ENCODE results near the gene RTRAF. TPM values are rescaled to one million over a fixed set of nuclear protein-coding genes. Genes with fewer than 3 reads are reported as not detected.

The RTRAF gene
- total RNA-seq, 1 donor from 2014 or later, result 183 TPM

- Mint-ChIP-seq H3K4me1 (peaks cover 12% of the 10 kb centered on the region), H3K4me3 (no peak overlapping the region), H3K27me3 (ENCODE audit: low read depth) (peaks cover 4% of the 10 kb centered on the region), H3K9me3 (peaks cover 6% of the 10 kb centered on the region), H3K36me3 (peaks cover 6% of the 10 kb centered on the region), H3K27ac (no peak overlapping the region)
- DNase-seq (ENCODE audit: low spot score in 2 of 2, unreplicated experiment in 2 of 2), result no peak
- TF ChIP-seq CTCF (IDR thresholded peaks at IDR 0.05; ENCODE audit: unreplicated experiment), result no peak
Measured at GRCh38 chr14:52020161-52020714, 30.9 kb downstream of the RTRAF start.

- Mint-ChIP-seq H3K9me3 (peaks cover 6% of the 10 kb centered on the region), H3K4me3 (no peak overlapping the region), H3K36me3 (peaks cover 6% of the 10 kb centered on the region), H3K27me3 (ENCODE audit: low read depth) (peaks cover 4% of the 10 kb centered on the region), H3K4me1 (peaks cover 12% of the 10 kb centered on the region), H3K27ac (no peak overlapping the region)
- DNase-seq (ENCODE audit: low spot score in 2 of 2, unreplicated experiment in 2 of 2), result no peak
- TF ChIP-seq CTCF (IDR thresholded peaks at IDR 0.05; ENCODE audit: unreplicated experiment), result no peak
Measured at GRCh38 chr14:52020866-52021717, 31.7 kb downstream of the RTRAF start.

DNA sequence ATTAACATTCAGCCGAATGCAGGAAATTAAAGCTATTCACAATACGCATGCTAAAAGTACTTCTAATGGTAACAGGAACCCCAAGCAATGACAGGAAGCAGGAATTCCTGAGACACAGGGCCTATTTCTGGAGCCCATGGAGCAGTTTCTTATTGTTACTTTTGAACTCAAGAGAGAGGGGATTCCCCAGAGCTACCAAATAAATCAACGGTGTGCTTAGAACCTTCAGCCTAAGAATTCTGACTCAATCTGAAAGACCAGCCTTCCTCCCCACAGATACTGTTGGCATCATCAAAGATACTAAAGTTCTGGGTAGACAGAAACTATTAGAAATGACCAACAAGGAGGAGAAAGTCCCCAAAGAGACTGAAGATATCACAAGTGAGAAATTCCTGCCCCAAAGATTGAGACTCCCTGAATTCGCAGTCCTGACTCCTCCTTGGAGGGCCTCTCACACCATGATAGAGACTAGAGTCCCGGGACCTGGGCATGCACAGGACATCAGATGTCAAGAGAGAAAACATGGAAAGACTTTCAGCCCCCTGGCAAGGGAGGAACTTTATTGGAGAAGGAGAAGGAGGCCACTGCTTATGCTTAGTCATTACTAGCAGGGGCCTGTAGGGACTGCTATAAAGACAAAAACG, 32.7 kb downstream of the RTRAF start:
- peaks cover 12% of the 10 kb centered on the region for H3K4me1 Mint-ChIP-seq
- DNase-seq (ENCODE audit: low spot score in 2 of 2, unreplicated experiment in 2 of 2), result no peak
- no peaks in the 10 kb centered on the region for H3K27me3 Mint-ChIP-seq (ENCODE audit: low read depth)
- TF ChIP-seq CTCF (IDR thresholded peaks at IDR 0.05; ENCODE audit: unreplicated experiment), result no peak
- no peak overlapping the region for H3K27ac Mint-ChIP-seq
- peaks cover 6% of the 10 kb centered on the region for H3K9me3 Mint-ChIP-seq
- H3K4me3 Mint-ChIP-seq, result no peak overlapping the region
- peaks cover 6% of the 10 kb centered on the region for H3K36me3 Mint-ChIP-seq

DNA sequence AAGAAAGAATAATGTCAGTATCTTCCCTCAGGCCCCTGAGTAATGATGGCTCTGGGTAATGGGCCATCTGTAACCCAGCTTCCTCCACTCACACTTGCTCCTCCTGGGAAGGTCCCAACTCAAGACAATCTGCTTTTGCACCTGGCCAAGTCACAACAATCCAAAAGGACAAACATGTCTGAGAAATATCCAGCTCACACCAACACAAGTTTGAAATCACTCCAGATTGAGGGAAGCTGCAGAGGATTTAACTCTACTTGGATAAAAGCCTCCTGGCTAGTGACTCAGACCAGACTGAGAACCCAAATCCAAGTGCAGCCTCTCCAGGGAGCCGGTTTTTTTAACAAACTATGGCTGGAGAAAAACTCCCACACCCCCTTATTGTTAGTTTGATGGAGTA, 34.2 kb downstream of the RTRAF start:
- no peak overlapping the region for H3K4me3 Mint-ChIP-seq

GRCh38 chr14:52025310-52025709, 36.0 kb downstream of the RTRAF start:
- H3K4me1 Mint-ChIP-seq, result peaks cover 4% of the 10 kb centered on the region

More for the DNA sequence above, 34.2 kb downstream of the RTRAF start:
- DNase-seq (ENCODE audit: low spot score in 2 of 2, unreplicated experiment in 2 of 2), result no peak
- TF ChIP-seq CTCF (IDR thresholded peaks at IDR 0.05; ENCODE audit: unreplicated experiment), result no peak
- Mint-ChIP-seq H3K9me3 (peaks cover 6% of the 10 kb centered on the region), H3K27ac (no peak overlapping the region), H3K27me3 (ENCODE audit: low read depth) (no peaks in the 10 kb centered on the region), H3K36me3 (peaks cover 3% of the 10 kb centered on the region), H3K4me1 (peaks cover 7% of the 10 kb centered on the region)

More at GRCh38 chr14:52025310-52025709, 36.0 kb downstream of the RTRAF start:
- H3K36me3 Mint-ChIP-seq, result peaks cover 3% of the 10 kb centered on the region
- H3K27ac Mint-ChIP-seq, result no peak overlapping the region
- H3K9me3 Mint-ChIP-seq, result peaks cover 6% of the 10 kb centered on the region
- H3K4me3 Mint-ChIP-seq, result no peak overlapping the region
- no peak for TF ChIP-seq CTCF (IDR thresholded peaks at IDR 0.05; ENCODE audit: unreplicated experiment)
- no peaks in the 10 kb centered on the region for H3K27me3 Mint-ChIP-seq (ENCODE audit: low read depth)
- DNase-seq (ENCODE audit: low spot score in 2 of 2, unreplicated experiment in 2 of 2), result no peak

Data from mesothelial cell of epicardium (in vitro differentiated cells).